Osteoblast (primary cell): ENCODE results near the gene PCDHB12. TPM values are rescaled to one million over a fixed set of nuclear protein-coding genes. Genes with fewer than 3 reads are reported as not detected.
"Not testable (repeated sequence)": the region's sequence is repeated elsewhere in the genome, so short reads cannot be mapped to it uniquely, and the experiment has no call there.

Experiments used
- DNase-seq: peaks from one replicate; pipeline ENCODE4 v3.0.0; 2011; ENCODE audit warnings: low spot score, mixed read lengths; ENCODE audit not compliant: insufficient read length; ENCODE audit errors: missing footprints
- H2AFZ ChIP-seq: 2 replicates; pipeline ENCODE4 v1.6.0; 2011; ENCODE audit warnings: mild to moderate bottlenecking, low read length
- H3K27ac ChIP-seq: 2 replicates; pipeline ENCODE4 v1.5.1; 2011; ENCODE audit warnings: mild to moderate bottlenecking, low read depth, low read length, moderate library complexity
- H3K27me3 ChIP-seq: 2 replicates; pipeline ENCODE4 v1.6.0; 2012; ENCODE audit warnings: mild to moderate bottlenecking, control low read depth, inconsistent platforms, low read length, moderate library complexity; ENCODE audit not compliant: insufficient read depth
- H3K36me3 ChIP-seq: 2 replicates; pipeline ENCODE4 v1.5.1; 2011; ENCODE audit warnings: mild to moderate bottlenecking, low read length, control low read depth, moderate library complexity; ENCODE audit not compliant: insufficient read depth
- H3K4me1 ChIP-seq: 2 replicates; pipeline ENCODE4 v1.5.1; 2011; ENCODE audit warnings: mild to moderate bottlenecking, low read length, control low read depth, moderate library complexity; ENCODE audit not compliant: insufficient read depth
- H3K4me2 ChIP-seq: 2 replicates; pipeline ENCODE4 v1.6.0; 2011; ENCODE audit warnings: mild to moderate bottlenecking, low read length; ENCODE audit not compliant: insufficient read depth
- H3K4me3 ChIP-seq: fragments of 200-600 bp; sonication (generic); 3 replicates; pipeline ENCODE4 v1.5.1; 2012; ENCODE audit warnings: mild to moderate bottlenecking, low read length, inconsistent platforms; ENCODE audit not compliant: insufficient read depth
- H3K79me2 ChIP-seq: 2 replicates; pipeline ENCODE4 v1.6.0; 2012; ENCODE audit warnings: mild to moderate bottlenecking, low read length, control low read depth, inconsistent platforms; ENCODE audit not compliant: insufficient read depth
- H3K9me3 ChIP-seq: 2 replicates; pipeline ENCODE4 v1.5.1; 2011; ENCODE audit warnings: low read depth, low read length, control low read depth
- H4K20me1 ChIP-seq: 2 replicates; pipeline ENCODE4 v1.6.0; 2012; ENCODE audit warnings: mild to moderate bottlenecking, low read length, control low read depth; ENCODE audit not compliant: insufficient read depth
- CTCF ChIP-seq: IDR thresholded peaks from 2 replicates; pipeline ENCODE4 v1.5.1; 2011; ENCODE audit warnings: mild to moderate bottlenecking, low read depth, low read length, moderate library complexity; ENCODE audit errors: extremely low read depth
- total RNA-seq: library from RNA; depleted of rRNA; stranded (reverse); fragments of >200 nt; gene quantifications from 2 replicates; pipeline ENCODE4 v1.2.3, GENCODE V29; 2012

The PCDHB12 gene
- total RNA-seq, 1 donor: 0.72 TPM

DNA sequence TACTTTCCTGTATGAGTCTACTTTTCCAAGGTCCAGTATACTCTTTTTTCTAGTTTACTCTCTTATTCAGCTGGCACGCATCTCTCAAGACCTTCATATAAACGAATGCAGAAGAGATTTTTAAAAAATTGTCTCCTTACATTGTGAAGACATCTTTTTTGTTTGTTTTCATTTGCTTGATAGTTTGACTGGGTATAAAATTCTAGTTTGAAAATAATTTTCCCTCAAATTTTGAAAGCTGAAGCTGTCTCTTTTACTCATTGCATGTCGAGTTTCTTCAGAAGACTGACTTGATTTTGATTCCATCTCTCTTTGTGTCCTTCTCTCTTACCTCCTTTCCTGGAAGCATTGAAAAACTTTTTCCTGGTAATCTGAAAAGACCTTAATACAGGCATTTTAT, 12.2 kb upstream of the PCDHB12 start:
- TF ChIP-seq CTCF: no peak
- no peak overlapping the region for H3K4me3 ChIP-seq
- H3K4me1 ChIP-seq: no peaks in the 10 kb centered on the region
- H3K27me3 ChIP-seq: no peaks in the 10 kb centered on the region
- no peak for DNase-seq
- no peak overlapping the region for H2AFZ ChIP-seq
- no peaks in the 10 kb centered on the region for H3K36me3 ChIP-seq
- H3K79me2 ChIP-seq: no peaks in the 10 kb centered on the region
- no peaks in the 10 kb centered on the region for H4K20me1 ChIP-seq
- no peaks in the 10 kb centered on the region for H3K9me3 ChIP-seq
- no peak overlapping the region for H3K4me2 ChIP-seq
- no peak overlapping the region for H3K27ac ChIP-seq

DNA sequence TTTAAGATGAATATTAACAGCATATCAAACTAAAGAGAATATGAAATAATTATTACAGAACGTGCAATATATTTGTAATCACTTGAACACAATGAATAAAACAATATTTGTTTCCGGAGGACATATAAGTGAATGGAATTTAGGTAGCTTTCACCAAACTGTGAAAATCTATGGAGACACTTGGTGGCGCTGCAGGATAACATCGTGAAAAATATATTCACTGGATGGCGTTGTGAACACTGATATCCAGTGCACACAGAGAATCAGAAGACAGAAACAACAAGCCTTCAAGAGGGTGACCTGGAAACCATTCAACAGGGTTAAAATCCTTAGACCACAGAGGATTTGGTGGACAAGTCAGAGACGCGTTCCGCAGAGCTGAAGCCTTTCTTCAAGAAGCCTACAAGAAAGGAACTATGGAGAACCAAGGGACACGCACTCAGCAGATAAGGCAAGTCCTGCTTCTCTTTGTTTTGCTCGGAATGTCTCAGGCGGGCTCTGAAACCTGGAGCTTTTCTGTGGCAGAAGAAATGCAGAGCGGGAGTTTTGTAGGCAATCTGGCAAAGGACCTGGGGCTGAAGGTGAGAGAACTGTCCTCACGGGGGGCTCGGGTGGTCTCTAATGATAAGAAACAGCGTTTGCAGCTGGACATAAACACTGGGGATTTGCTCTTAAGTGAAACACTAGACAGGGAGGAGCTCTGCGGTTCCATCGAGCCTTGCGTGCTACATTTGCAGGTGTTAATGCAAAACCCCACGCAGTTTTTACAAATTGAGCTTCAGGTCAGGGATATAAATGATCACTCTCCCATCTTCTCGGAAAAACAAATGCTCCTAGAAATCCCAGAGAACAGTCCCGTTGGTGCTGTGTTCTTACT, 8.9 kb upstream of the PCDHB12 start, which contains the start of gene PCDHB11:
PCDHB11 (plus strand) TSS at position 269 of the 877 bp plus-strand sequence; CDS start at position 417, 148 bp downstream.
- Histone ChIP-seq H3K36me3 (no peaks in the 10 kb centered on the region), H3K27ac (no peak within 1 kb of the TSS), H4K20me1 (no peaks in the 10 kb centered on the region), H3K4me2 (peak within 1 kb of the TSS; percentile 23), H3K79me2 (no peaks in the 10 kb centered on the region), H3K9me3 (no peaks in the 10 kb centered on the region), H2AFZ (peak within 1 kb of the TSS; percentile 35), H3K4me1 (no peaks in the 10 kb centered on the region), H3K27me3 (no peaks in the 10 kb centered on the region), H3K4me3 (no peak within 1 kb of the TSS)
- no peak for DNase-seq
- TF ChIP-seq CTCF: no peak

DNA sequence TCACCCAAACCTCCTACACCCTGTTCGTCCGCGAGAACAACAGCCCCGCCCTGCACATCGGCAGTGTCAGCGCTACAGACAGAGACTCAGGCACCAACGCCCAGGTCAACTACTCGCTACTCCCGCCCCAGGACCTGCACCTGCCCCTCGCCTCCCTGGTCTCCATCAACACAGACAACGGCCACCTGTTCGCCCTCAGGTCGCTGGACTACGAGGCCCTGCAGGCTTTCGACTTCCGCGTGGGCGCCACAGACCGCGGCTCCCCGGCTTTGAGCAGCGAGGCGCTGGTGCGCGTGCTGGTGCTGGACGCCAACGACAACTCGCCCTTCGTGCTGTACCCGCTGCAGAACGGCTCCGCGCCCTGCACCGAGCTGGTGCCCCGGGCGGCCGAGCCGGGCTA, 7.4 kb upstream of the PCDHB12 start:
- not testable (repeated sequence) for H3K36me3 ChIP-seq

DNA sequence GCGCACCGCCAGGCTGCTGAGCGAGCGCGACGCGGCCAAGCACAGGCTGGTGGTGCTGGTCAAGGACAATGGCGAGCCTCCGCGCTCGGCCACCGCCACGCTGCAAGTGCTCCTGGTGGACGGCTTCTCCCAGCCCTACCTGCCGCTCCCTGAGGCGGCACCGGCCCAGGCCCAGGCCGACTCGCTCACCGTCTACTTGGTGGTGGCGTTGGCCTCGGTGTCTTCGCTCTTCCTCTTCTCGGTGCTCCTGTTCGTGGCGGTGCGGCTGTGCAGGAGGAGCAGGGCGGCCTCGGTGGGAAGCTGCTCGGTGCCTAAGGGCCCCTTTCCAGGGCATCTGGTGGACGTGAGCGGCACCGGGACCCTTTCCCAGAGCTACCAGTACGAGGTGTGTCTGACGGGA, 6.9 kb upstream of the PCDHB12 start:
- H3K4me2 ChIP-seq, H2AFZ ChIP-seq, H3K4me3 ChIP-seq, H3K27ac ChIP-seq, DNase-seq, H3K9me3 ChIP-seq, H3K36me3 ChIP-seq, H3K4me1 ChIP-seq, H3K79me2 ChIP-seq, H4K20me1 ChIP-seq, H3K27me3 ChIP-seq: not testable (repeated sequence)

More for the DNA sequence above, 7.4 kb upstream of the PCDHB12 start:
- not testable (repeated sequence) for H3K4me3 ChIP-seq, DNase-seq, H3K79me2 ChIP-seq, H3K27me3 ChIP-seq, H3K4me2 ChIP-seq, H3K9me3 ChIP-seq, H4K20me1 ChIP-seq, H3K27ac ChIP-seq, H3K4me1 ChIP-seq, H2AFZ ChIP-seq

GRCh38 chr5:141210281-141210680, 1.8 kb downstream of the PCDHB12 start:
- not testable (repeated sequence) for H3K79me2 ChIP-seq, H2AFZ ChIP-seq, H3K27ac ChIP-seq, DNase-seq, H3K9me3 ChIP-seq, H3K4me2 ChIP-seq, H4K20me1 ChIP-seq, H3K27me3 ChIP-seq, H3K36me3 ChIP-seq, H3K4me3 ChIP-seq, H3K4me1 ChIP-seq

DNA sequence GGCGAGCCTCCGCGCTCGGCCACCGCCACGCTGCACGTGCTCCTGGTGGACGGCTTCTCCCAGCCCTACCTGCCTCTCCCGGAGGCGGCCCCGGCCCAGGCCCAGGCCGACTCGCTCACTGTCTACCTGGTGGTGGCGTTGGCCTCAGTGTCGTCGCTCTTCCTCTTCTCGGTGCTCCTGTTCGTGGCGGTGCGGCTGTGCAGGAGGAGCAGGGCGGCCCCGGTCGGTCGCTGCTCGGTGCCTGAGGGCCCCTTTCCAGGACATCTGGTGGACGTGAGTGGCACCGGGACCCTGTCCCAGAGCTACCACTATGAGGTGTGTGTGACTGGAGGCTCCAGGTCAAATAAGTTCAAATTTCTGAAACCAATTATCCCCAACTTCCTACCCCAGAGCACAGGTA, 2.3 kb downstream of the PCDHB12 start:
- not testable (repeated sequence) for H3K36me3 ChIP-seq, DNase-seq, H4K20me1 ChIP-seq, H3K4me2 ChIP-seq, H3K4me1 ChIP-seq, H3K79me2 ChIP-seq, H3K4me3 ChIP-seq, H3K27me3 ChIP-seq, H2AFZ ChIP-seq, H3K27ac ChIP-seq, H3K9me3 ChIP-seq
